CD4-positive, alpha-beta T cell (primary cell): Measurements from ENCODE around the gene RAD51B. TPM values are rescaled to one million over a fixed set of nuclear protein-coding genes. Genes with fewer than 3 reads are reported as not detected.

Experiments used
- ATAC-seq: fragments of 200-7000 bp; cut with Tn5 transposase; one replicate; pipeline ENCODE4 v1.10.0; 2022; ENCODE audit warnings: mild to moderate bottlenecking; ENCODE audit not compliant: poor library complexity
- CTCF ChIA-PET: fragments of 350-600 bp; sonication (Branson Sonifier 250); formaldehyde crosslinking; loops from one replicate; lab custom pipeline; 2021; ENCODE audit warnings: antibody characterized with exemption, inconsistent platforms; lab: Charles Lee
- POLR2A ChIA-PET: fragments of 350-600 bp; sonication (Branson Sonifier 250); formaldehyde crosslinking; loops from one replicate; lab custom pipeline; 2021; ENCODE audit warnings: antibody characterized with exemption, inconsistent platforms; lab: Charles Lee
- DNase-seq, 14 experiments: peaks; one replicate each; pipeline ENCODE4 v3.0.0-alpha.2; 2013 to 2020; ENCODE audit warnings: mixed read lengths in 2 of 14
- H3K27ac ChIP-seq, 2 donors: one replicate each; pipeline versions ENCODE4 v1.5.1 to v1.7.0; 2013; ENCODE audit warnings: low read length in 2 of 2, low read depth in 1 of 2, mild to moderate bottlenecking in 1 of 2
- H3K27me3 ChIP-seq, 2 experiments: 1 replicate in 1 of 2; 2 replicates in 1 of 2; pipeline versions ENCODE4 v1.6.1 to v1.7.0; 2013; ENCODE audit warnings: low read length in 2 of 2, control low read depth in 1 of 2, mild to moderate bottlenecking in 1 of 2, moderate library complexity in 1 of 2; ENCODE audit not compliant: insufficient read depth in 2 of 2, control insufficient read depth in 1 of 2
- H3K36me3 ChIP-seq: one replicate; pipeline ENCODE4 v1.6.1; 2013; ENCODE audit warnings: low read length, control low read depth; ENCODE audit not compliant: insufficient read depth
- H3K4me1 ChIP-seq: one replicate; pipeline ENCODE4 v1.6.1; 2013; ENCODE audit warnings: low read length, control low read depth; ENCODE audit not compliant: insufficient read depth
- H3K4me3 ChIP-seq: one replicate; pipeline ENCODE4 v1.5.1; 2013; ENCODE audit warnings: mild to moderate bottlenecking, low read length, moderate library complexity
- H3K9me3 ChIP-seq, 2 experiments: 1 replicate in 1 of 2; 2 replicates in 1 of 2; pipeline versions ENCODE4 v1.6.1 to v1.7.0; 2013; ENCODE audit warnings: low read length in 2 of 2, mild to moderate bottlenecking in 2 of 2, control low read depth in 1 of 2, moderate library complexity in 1 of 2; ENCODE audit not compliant: control insufficient read depth in 1 of 2, insufficient read depth in 1 of 2
- H3K27ac Mint-ChIP-seq: one replicate; pipeline ENCODE4 v1.8.0; 2020; ENCODE audit warnings: mixed read lengths
- H3K27me3 Mint-ChIP-seq: one replicate; pipeline ENCODE4 v1.8.0; 2021; ENCODE audit warnings: mixed read lengths
- H3K36me3 Mint-ChIP-seq: one replicate; pipeline ENCODE4 v1.8.0; 2021; ENCODE audit warnings: low read depth, mixed read lengths
- H3K4me1 Mint-ChIP-seq: one replicate; pipeline ENCODE4 v1.8.0; 2021; ENCODE audit warnings: low read depth, mixed read lengths
- H3K4me3 Mint-ChIP-seq: one replicate; pipeline ENCODE4 v1.8.0; 2020; ENCODE audit warnings: mild to moderate bottlenecking, mixed read lengths
- H3K9me3 Mint-ChIP-seq: one replicate; pipeline ENCODE4 v1.8.0; 2020; ENCODE audit warnings: mixed read lengths
- CTCF ChIP-seq: fragments of 200-600 bp; IDR thresholded peaks from one replicate; pipeline ENCODE4 v1.8.0; 2022; ENCODE audit warnings: antibody characterized with exemption, mild to moderate bottlenecking
- intact Hi-C, 2 experiments: fragments of 100-400 bp; cut with DNase I in 1 of 2; cut with micrococcal nuclease in 1 of 2; formaldehyde crosslinking; loops; one replicate each; pipeline versions ENCODE4 v1.15.1 to v1.9.0; 2023 to 2025; cut with DNase I, micrococcal nuclease
- total RNA-seq, 174 experiments: library from RNA in 2 of 174; stranded (reverse) in 2 of 174; gene quantifications; one replicate each; pipeline ENCODE4 v1.2.3 and lab custom pipeline; 2021 to 2026

Gene RAD51B
- total RNA-seq, 2 experiments from 2014 or later, result 18.4 to 20.0 TPM

- ChIA-PET CTCF (no interaction called here), POLR2A (interaction anchor here (1.0 kb wide), 1 partner anchor 541 kb away, joined by 3 read pairs; no protein-coding TSS in a partner anchor)
- no peak for TF ChIP-seq CTCF
- Mint-ChIP-seq H3K4me1 (peaks cover 56% of the 10 kb centered on the region), H3K27ac (no peak overlapping the region), H3K9me3 (no peaks in the 10 kb centered on the region), H3K36me3 (no peaks in the 10 kb centered on the region), H3K4me3 (no peak overlapping the region), H3K27me3 (no peaks in the 10 kb centered on the region)
- no peak overlapping the region for H3K4me3 ChIP-seq
- no peak overlapping the region for H3K27ac ChIP-seq
- DNase-seq (no peak), ATAC-seq (no peak)
- H3K27me3 ChIP-seq, result no peaks in the 10 kb centered on the region
- intact Hi-C loops, result no loop called here
- no peaks in the 10 kb centered on the region for H3K9me3 ChIP-seq
- H3K4me1 ChIP-seq, result peaks cover 23% of the 10 kb centered on the region
- H3K36me3 ChIP-seq, result no peaks in the 10 kb centered on the region
These were observed 453.8 kb downstream of the RAD51B start for GRCh38 chr14:68273413-68273812.

GRCh38 chr14:68274725-68275124 lies 455.1 kb downstream of the RAD51B start:
- H3K9me3 ChIP-seq, result no peaks in the 10 kb centered on the region
- H3K4me3 ChIP-seq, result no peak overlapping the region
- Mint-ChIP-seq H3K27ac (peak overlapping the region; percentile 4), H3K27me3 (no peaks in the 10 kb centered on the region), H3K36me3 (no peaks in the 10 kb centered on the region), H3K4me1 (peaks cover 51% of the 10 kb centered on the region), H3K4me3 (peak overlapping the region; percentile 21), H3K9me3 (no peaks in the 10 kb centered on the region)
- CTCF ChIA-PET, result no interaction called here
- peaks cover 17% of the 10 kb centered on the region for H3K4me1 ChIP-seq
- POLR2A ChIA-PET, result interaction anchor here (0.6 to 2.6 kb wide), 5 partner anchors 9 to 521 kb away, joined by 3 to 11 read pairs (median 5); partner anchors contain the start of gene ZFP36L1
- DNase-seq, result peak in 2 of 14 experiments; percentile 22
- H3K27me3 ChIP-seq, result no peaks in the 10 kb centered on the region
- ATAC-seq, result no peak
- peak; percentile 40 for TF ChIP-seq CTCF
- no peak overlapping the region for H3K27ac ChIP-seq
- H3K36me3 ChIP-seq, result no peaks in the 10 kb centered on the region
- intact Hi-C loops, result no loop called here

GRCh38 chr14:68278576-68279436 lies 459.2 kb downstream of the RAD51B start:
- H3K9me3 Mint-ChIP-seq, result no peaks in the 10 kb centered on the region
- POLR2A ChIA-PET, result interaction anchor here (1.0 to 1.1 kb wide), 2 partner anchors 8 to 12 kb away, joined by 3 to 4 read pairs; no protein-coding TSS in a partner anchor
- H3K27ac Mint-ChIP-seq, result no peak overlapping the region
- Histone ChIP-seq H3K4me3 (no peak overlapping the region), H3K27me3 (no peaks in the 10 kb centered on the region), H3K27ac (no peak overlapping the region), H3K4me1 (peaks cover 40% of the 10 kb centered on the region), H3K36me3 (no peaks in the 10 kb centered on the region), H3K9me3 (no peaks in the 10 kb centered on the region)
- no peak for DNase-seq
- intact Hi-C loops, result no loop called here
- no peak overlapping the region for H3K4me3 Mint-ChIP-seq
- peaks cover 70% of the 10 kb centered on the region for H3K4me1 Mint-ChIP-seq
- no peak for ATAC-seq
- no peaks in the 10 kb centered on the region for H3K36me3 Mint-ChIP-seq
- H3K27me3 Mint-ChIP-seq, result no peaks in the 10 kb centered on the region
- CTCF ChIA-PET, result no interaction called here
- TF ChIP-seq CTCF, result no peak
